B cell (primary cell): ENCODE measurements around the gene HS3ST5. TPM values are rescaled to one million over a fixed set of nuclear protein-coding genes. Genes with fewer than 3 reads are reported as not detected.

Experiments used
- ATAC-seq: fragments of 200-7000 bp; cut with Tn5 transposase; one replicate; pipeline ENCODE4 v1.10.0; 2021; ENCODE audit warnings: low read depth, mild to moderate bottlenecking, moderate number of reproducible peaks, moderate library complexity
- CTCF ChIA-PET: fragments of 350-600 bp; sonication (Branson Sonifier 250); formaldehyde crosslinking; loops from one replicate; lab custom pipeline; 2021; ENCODE audit warnings: antibody characterized with exemption, inconsistent platforms; lab: Charles Lee
- POLR2A ChIA-PET: fragments of 350-600 bp; sonication (Branson Sonifier 250); formaldehyde crosslinking; loops from one replicate; lab custom pipeline; 2021; ENCODE audit warnings: antibody characterized with exemption; lab: Charles Lee
- DNase-seq: peaks from one replicate; pipeline ENCODE4 v3.0.0; 2013
- H2AFZ ChIP-seq: 2 replicates; pipeline ENCODE4 v1.6.1; 2012; ENCODE audit warnings: mild to moderate bottlenecking, low read depth, low read length; ENCODE audit not compliant: insufficient read depth, poor library complexity, severe bottlenecking
- H3K27ac ChIP-seq, 2 donors: 1 replicate in 1 of 2; 2 replicates in 1 of 2; pipeline ENCODE4 v1.5.1; 2012 to 2013; ENCODE audit warnings: low read length in 2 of 2, mild to moderate bottlenecking in 2 of 2, moderate library complexity in 1 of 2
- H3K27me3 ChIP-seq, 4 experiments: fragments of 200-600 bp in 1 of 4; sonication (generic) in 1 of 4; replicated peaks in 1 of 4; 1 replicate in 2 of 4; 2 replicates in 2 of 4; pipeline versions ENCODE4 v1.6.1 to v1.7.0; 2013 to 2016; ENCODE audit warnings: low read length in 3 of 4, mild to moderate bottlenecking in 2 of 4, mixed read lengths in 1 of 4, moderate library complexity in 1 of 4; ENCODE audit not compliant: insufficient read depth in 4 of 4, control insufficient read depth in 3 of 4; ENCODE audit errors: control extremely low read depth in 1 of 4
- H3K36me3 ChIP-seq, 2 experiments: replicated peaks in 1 of 2; 1 replicate in 1 of 2; 2 replicates in 1 of 2; pipeline versions ENCODE4 v1.6.1 to v1.7.1; 2013; ENCODE audit warnings: low read length in 1 of 2; ENCODE audit not compliant: insufficient read depth in 2 of 2, control insufficient read depth in 1 of 2; ENCODE audit errors: control extremely low read depth in 1 of 2, extremely low read depth in 1 of 2
- H3K4me1 ChIP-seq, 2 donors: fragments of 200-600 bp in 1 of 2; sonication (generic) in 1 of 2; 1 replicate in 1 of 2; 2 replicates in 1 of 2; pipeline versions ENCODE4 v1.5.1 to v1.6.1; 2013 to 2017; ENCODE audit warnings: low read length in 2 of 2; ENCODE audit not compliant: control insufficient read depth in 2 of 2, insufficient read depth in 2 of 2
- H3K4me2 ChIP-seq: replicated peaks from 2 replicates; pipeline ENCODE3; 2012; ENCODE audit warnings: mild to moderate bottlenecking, low read depth, low read length; ENCODE audit not compliant: poor library complexity, severe bottlenecking
- H3K4me3 ChIP-seq, 5 experiments: fragments of 200-600 bp in 1 of 5; sonication (generic) in 1 of 5; 1 replicate in 3 of 5; 2 replicates in 2 of 5; pipeline versions ENCODE4 v1.5.1 to v1.7.0; 2011 to 2016; ENCODE audit warnings: low read length in 4 of 5, mild to moderate bottlenecking in 4 of 5, low read depth in 2 of 5, control low read depth in 1 of 5, moderate library complexity in 1 of 5; ENCODE audit not compliant: insufficient read depth in 1 of 5; ENCODE audit errors: control extremely low read depth in 1 of 5, extremely low read depth in 1 of 5
- H3K79me2 ChIP-seq: fragments of 200-600 bp; sonication (generic); one replicate; pipeline ENCODE4 v1.6.0; 2016; ENCODE audit warnings: low read length; ENCODE audit not compliant: control insufficient read depth, insufficient read depth
- H3K9ac ChIP-seq: fragments of 200-600 bp; sonication (generic); 2 replicates; pipeline ENCODE4 v1.6.1; 2017; ENCODE audit warnings: mild to moderate bottlenecking, low read length, moderate library complexity
- H3K9me3 ChIP-seq, 3 donors: one replicate each; pipeline versions ENCODE4 v1.6.1 to v1.7.1; 2013; ENCODE audit warnings: low read length in 2 of 3; ENCODE audit not compliant: control insufficient read depth in 2 of 3, insufficient read depth in 1 of 3; ENCODE audit errors: control extremely low read depth in 1 of 3
- H4K20me1 ChIP-seq: 2 replicates; pipeline ENCODE4 v1.6.0; 2012; ENCODE audit warnings: mild to moderate bottlenecking, low read length; ENCODE audit not compliant: insufficient read depth, control insufficient read depth, poor library complexity, severe bottlenecking
- H3K27ac Mint-ChIP-seq: one replicate; pipeline ENCODE4 v1.8.0; 2021; ENCODE audit warnings: mixed read lengths
- H3K27me3 Mint-ChIP-seq: one replicate; pipeline ENCODE4 v1.8.0; 2021; ENCODE audit warnings: mixed read lengths
- H3K4me1 Mint-ChIP-seq: one replicate; pipeline ENCODE4 v1.8.0; 2021; ENCODE audit warnings: mixed read lengths
- H3K4me3 Mint-ChIP-seq: one replicate; pipeline ENCODE4 v1.8.0; 2021; ENCODE audit warnings: mixed read lengths
- H3K9me3 Mint-ChIP-seq: one replicate; pipeline ENCODE4 v1.8.0; 2022; ENCODE audit warnings: mixed read lengths; ENCODE audit not compliant: insufficient read depth
- CTCF ChIP-seq: fragments of 200-600 bp; IDR thresholded peaks from one replicate; pipeline ENCODE4 v1.8.0; 2022; ENCODE audit warnings: antibody characterized with exemption, mild to moderate bottlenecking
- EZH2 ChIP-seq: IDR thresholded peaks from 2 replicates; pipeline ENCODE4 v1.6.1; 2012; ENCODE audit warnings: borderline replicate concordance, low read depth, mild to moderate bottlenecking, moderate library complexity, low read length; ENCODE audit not compliant: insufficient read depth, poor library complexity, severe bottlenecking
- WGBS: methylation state at CpG from one replicate; pipeline ENCODE4 v1.1.5; 2013; ENCODE audit warnings: missing lambda C conversion rate; ENCODE audit not compliant: insufficient coverage; 5-methylcytosine and 5-hydroxymethylcytosine counted together
- intact Hi-C: fragments of 100-400 bp; cut with micrococcal nuclease; formaldehyde crosslinking; loops from one replicate; pipeline ENCODE4 v1.10.0; 2022
- polyA plus RNA-seq: library from polyadenylated mRNA; depleted of rRNA; stranded (reverse); fragments of >200 nt; gene quantifications from 2 replicates; pipeline ENCODE4 v1.2.3, GENCODE V29; 2012
- total RNA-seq, 2 donors: library from RNA; stranded (reverse); fragments of 120-200 nt in 1 of 2; gene quantifications; 1 replicate in 1 of 2; 2 replicates in 1 of 2; pipeline versions ENCODE4 v1.2.3 to v1.2.4, GENCODE V29; 2013 to 2022

Gene HS3ST5
- total and polyA plus RNA-seq, 2 donors (not counting 1 experiment from before 2014, with no cell fraction given) = not detected

GRCh38 chr6:114055763-114056162 is 287.1 kb downstream of the HS3ST5 start:
- no peaks in the 10 kb centered on the region for H3K9me3 ChIP-seq
- no peaks in the 10 kb centered on the region for H3K4me1 ChIP-seq
- intact Hi-C loops = no loop called here
- H2AFZ ChIP-seq = no peak overlapping the region
- no CpG with 5 or more reads among the region's 2 CpGs for WGBS
- ChIA-PET POLR2A (no interaction called here), CTCF (no interaction called here)
- no peaks in the 10 kb centered on the region for H3K4me1 Mint-ChIP-seq
- H3K79me2 ChIP-seq = no peaks in the 10 kb centered on the region
- no peak overlapping the region for H3K4me3 ChIP-seq
- no peak for DNase-seq
- no peak overlapping the region for H3K27ac Mint-ChIP-seq
- H3K9me3 Mint-ChIP-seq = no peaks in the 10 kb centered on the region
- H3K27me3 ChIP-seq = no peaks in the 10 kb centered on the region
- no peak overlapping the region for H3K4me2 ChIP-seq
- H3K9ac ChIP-seq = no peak overlapping the region
- H4K20me1 ChIP-seq = no peaks in the 10 kb centered on the region
- no peak for TF ChIP-seq EZH2
- no peak for TF ChIP-seq CTCF
- H3K36me3 ChIP-seq = no peaks in the 10 kb centered on the region
- H3K27ac ChIP-seq = no peak overlapping the region
- H3K27me3 Mint-ChIP-seq = peaks cover 8% of the 10 kb centered on the region
- ATAC-seq = no peak
- no peak overlapping the region for H3K4me3 Mint-ChIP-seq

DNA sequence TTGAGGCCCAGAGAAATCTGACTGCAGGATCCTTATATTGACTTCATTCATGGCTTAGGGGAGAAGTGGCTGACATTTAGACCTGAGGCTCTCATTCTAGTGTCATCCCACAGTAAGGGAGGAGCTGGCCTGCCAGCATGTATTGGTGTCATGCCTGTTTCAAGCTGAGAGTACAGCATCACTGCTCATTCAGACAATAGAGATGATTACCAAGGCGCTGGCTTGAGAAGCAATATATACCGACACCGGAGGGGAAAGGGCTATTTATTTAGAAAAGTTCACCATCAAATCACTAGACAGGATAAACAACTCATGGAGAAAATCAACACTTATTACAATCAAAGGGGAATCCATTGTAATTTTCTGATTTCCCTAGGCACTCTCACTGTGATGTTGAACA is 287.5 kb downstream of the HS3ST5 start:
- H3K4me3 Mint-ChIP-seq = no peak overlapping the region
- CTCF ChIA-PET = no interaction called here

More for the DNA sequence above, 287.5 kb downstream of the HS3ST5 start:
- no peak overlapping the region for H3K27ac Mint-ChIP-seq
- no peak for DNase-seq
- no CpG with 5 or more reads among the region's 3 CpGs for WGBS
- Histone ChIP-seq H3K9ac (no peak overlapping the region), H3K4me3 (no peak overlapping the region), H3K36me3 (no peaks in the 10 kb centered on the region), H3K4me1 (no peaks in the 10 kb centered on the region), H3K27me3 (no peaks in the 10 kb centered on the region), H3K4me2 (no peak overlapping the region), H3K27ac (no peak overlapping the region), H4K20me1 (no peaks in the 10 kb centered on the region), H3K79me2 (no peaks in the 10 kb centered on the region), H3K9me3 (no peaks in the 10 kb centered on the region), H2AFZ (no peak overlapping the region)
- no peaks in the 10 kb centered on the region for H3K9me3 Mint-ChIP-seq
- ATAC-seq = no peak
- POLR2A ChIA-PET = no interaction called here
- intact Hi-C loops = no loop called here
- H3K4me1 Mint-ChIP-seq = no peaks in the 10 kb centered on the region
- no peak for TF ChIP-seq EZH2
- TF ChIP-seq CTCF = no peak
- peaks cover 8% of the 10 kb centered on the region for H3K27me3 Mint-ChIP-seq
